T follicular helper cell (primary cell): ENCODE measurements around the gene NTRK2.

Source experiments
- DNase-seq: peaks from one replicate; pipeline ENCODE4 v3.0.0-alpha.2; 2020; ENCODE audit warnings: low read depth

NTRK2 gene

DNA sequence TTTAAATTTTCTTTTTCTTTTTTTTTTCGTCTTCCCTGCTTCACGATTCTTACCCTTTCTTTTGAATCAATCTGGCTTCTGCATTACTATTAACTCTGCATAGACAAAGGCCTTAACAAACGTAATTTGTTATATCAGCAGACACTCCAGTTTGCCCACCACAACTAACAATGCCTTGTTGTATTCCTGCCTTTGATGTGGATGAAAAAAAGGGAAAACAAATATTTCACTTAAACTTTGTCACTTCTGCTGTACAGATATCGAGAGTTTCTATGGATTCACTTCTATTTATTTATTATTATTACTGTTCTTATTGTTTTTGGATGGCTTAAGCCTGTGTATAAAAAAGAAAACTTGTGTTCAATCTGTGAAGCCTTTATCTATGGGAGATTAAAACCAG, 352.2 kb downstream of the NTRK2 start:
- DNase-seq = no peak

DNA sequence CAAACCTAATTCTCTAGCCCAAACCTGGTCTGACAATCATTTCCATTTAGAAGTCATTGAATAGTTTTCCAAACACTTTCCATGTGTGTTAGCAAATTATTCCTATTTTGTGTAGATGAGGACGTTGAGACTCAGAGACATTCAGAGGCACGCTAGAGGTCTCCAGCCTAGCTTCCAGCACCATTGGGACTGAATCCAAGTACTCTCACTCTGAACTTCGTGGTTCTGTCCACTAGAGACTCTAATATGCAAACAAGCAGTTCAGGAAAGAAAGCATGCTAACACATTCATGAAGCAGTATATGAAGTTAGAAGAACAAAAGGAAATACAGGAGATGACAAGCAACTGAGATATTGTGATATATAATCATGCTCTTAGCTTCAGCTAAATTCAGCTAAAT, 354.8 kb downstream of the NTRK2 start:
- no peak for DNase-seq

DNA sequence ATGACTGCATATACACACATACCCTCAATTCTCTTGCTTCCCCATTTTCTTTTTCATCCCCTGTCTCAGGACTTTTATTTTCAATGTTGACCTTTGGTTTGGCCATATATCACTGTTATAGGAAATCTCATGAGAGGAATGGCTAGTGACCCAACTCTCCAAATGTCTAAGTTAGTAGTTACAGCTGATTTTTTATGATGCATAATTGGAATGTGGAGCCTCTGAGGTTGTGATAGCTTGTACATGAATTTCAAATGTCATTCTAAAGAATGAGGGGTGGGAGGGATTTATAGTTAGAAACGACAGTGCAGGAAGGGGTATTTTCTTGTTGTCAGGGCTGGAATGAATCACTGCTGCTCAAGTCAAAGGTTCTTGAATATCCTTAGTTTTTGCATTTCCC, 356.1 kb downstream of the NTRK2 start:
- no peak for DNase-seq

DNA sequence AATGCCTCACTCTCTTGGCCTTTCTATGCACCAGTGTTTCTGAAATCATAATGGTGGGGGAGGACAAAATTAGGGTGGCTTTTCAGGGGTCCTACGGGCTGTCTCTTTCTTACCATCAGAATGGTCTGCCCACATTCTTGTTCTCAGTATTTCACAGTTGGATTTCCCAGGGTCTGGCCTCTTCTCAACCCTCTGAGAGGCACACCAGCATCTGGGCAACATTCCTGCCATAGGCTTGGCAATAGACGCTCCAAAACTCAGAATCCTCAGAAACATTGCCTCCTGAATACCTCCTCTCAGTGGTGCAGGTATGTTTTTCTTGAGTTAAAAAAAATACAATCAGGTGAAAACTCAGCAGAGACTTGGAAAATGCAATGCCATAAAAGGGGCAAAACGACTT, 358.3 kb downstream of the NTRK2 start:
- no peak for DNase-seq

DNA sequence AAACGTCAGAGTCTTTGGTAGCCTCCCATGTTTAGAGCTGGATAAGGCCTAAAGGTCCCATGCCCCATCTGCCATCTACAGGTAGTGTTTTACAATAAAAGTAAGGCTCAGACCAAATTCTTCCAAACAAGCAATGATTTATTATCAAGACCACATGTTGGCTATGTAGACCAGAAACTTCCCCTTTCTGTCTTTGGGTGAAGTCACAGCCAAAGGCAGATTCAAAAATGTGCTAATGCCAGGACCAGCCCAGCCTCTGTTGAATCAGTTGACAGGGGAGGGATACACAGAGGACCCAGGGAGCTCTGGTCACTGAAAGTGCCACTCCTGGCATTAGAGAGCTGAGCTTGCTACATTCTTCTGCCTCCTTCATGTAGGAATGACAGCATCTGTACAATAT, 360.8 kb downstream of the NTRK2 start:
- no peak for DNase-seq

DNA sequence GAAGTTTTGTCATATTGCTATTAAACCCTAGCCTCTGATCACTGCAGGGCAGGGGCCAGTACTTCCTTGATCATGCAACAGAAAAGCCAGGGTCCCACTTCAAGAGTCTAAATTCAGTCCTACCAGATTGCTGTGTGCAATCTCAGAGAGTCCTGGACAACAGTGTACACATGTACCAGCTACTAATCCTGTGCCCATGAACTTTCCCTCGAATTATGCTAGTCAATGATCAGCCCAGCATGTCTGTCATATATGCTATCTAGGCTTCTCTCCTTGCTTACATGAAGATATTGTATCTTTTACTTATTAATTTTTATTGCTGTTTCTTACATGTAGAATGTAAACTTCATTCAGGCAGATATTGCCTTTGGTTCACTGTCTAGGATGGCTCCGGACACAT, 367.0 kb downstream of the NTRK2 start:
- no peak for DNase-seq

DNA sequence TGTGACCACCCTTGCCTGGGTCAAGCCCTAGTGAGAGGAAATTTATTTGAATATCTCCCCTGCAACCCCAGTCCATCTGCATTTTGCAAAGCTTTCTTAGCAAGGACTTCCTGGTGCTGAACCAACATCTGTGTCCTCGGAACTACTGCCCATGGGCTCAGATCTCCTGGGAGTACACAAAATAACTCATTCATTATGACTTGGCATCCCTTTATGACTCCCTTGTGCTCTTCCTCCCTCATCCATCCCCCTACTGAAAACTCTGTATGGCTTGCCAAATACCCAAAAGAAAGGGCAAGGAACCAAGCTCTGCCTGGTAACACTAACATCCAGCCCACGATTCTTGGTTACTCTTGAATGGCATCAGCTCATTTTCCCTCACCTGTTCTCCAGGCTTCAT, 368.5 kb downstream of the NTRK2 start:
- DNase-seq = no peak

DNA sequence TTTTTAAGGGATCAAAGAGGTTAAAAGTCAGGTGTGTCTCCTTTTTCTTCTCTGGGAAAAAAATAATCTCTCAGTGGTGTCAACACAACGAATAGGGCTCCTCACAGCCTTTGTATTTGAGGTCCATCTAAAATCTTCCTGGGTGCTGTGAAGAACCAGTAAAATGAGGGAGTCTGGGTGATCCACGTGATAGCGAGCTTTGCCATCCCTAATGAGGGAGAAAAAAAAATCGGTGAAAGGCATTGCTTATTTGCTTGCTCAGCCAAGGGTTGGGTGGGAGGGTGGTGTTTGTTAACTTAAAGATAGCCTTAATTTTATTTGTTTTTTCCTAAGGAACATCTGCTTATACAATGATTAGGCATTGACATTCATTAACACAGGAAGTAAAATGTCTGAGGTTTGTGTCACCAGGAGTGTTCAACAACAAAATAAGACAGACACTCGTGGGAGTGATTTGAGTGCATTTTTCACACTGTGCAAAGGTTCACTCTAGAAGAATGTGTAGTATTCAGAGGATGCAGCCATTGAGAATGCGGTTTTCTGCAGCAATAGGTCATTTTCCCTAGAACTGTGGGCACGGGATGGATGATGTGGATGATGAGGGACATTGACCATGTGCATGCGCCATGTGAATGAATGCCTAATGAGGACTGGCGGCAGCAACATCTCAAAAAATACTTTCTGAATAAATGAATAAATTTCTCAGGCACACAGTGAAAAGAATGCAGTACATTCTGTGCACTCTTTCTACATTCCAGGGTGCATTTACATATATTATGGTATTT, 369.5 kb downstream of the NTRK2 start:
- DNase-seq = no peak

DNA sequence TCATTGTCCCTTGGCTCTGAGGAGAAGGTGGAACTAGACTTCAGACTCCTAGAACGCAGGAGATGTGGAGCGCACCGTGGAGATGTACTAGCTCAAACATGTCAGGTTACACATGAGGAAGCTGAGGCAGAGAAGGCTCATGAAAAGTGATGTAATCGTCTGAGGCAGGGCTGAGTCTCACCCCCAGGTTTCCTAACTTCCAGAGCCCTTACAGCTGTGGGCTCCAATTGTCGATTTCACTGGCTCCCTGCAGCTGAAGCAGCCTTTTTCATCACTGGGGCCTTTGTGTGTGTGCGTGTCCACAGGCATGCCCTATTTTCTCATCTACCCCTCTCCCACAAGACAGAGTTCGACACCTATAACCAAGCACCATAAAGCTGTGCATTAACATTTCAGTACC, 370.6 kb downstream of the NTRK2 start:
- no peak for DNase-seq

DNA sequence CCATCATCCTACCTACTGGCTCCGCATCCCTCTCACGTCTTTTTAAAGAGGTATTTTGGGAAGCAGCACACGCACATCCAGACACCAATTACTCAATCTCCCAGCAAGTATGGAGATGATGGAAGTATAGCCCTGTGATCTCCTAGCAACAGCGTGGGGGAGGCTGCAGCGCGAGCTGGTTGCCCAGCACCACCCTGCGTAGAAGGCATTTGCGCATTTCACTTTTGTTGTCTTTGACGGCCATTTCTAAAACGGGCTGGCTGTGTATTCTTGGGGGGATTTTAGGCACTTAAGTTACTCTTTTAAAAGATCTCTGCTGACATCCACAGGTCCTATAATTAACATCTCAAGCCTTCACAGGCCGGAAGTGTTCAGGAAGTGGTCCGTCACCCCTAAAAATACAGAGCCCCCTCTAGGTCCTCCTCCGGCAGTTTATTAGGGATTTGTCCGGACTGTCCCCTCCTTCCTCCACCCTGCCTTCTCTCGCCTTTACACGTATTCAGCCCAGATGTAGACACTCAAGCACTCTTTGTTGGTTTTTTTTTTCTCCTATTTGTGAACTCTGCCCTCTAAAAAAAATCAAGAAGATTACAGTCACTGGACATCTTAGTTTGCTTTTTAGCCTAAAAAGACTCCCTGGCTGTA, 371.4 kb downstream of the NTRK2 start:
- DNase-seq = no peak

DNA sequence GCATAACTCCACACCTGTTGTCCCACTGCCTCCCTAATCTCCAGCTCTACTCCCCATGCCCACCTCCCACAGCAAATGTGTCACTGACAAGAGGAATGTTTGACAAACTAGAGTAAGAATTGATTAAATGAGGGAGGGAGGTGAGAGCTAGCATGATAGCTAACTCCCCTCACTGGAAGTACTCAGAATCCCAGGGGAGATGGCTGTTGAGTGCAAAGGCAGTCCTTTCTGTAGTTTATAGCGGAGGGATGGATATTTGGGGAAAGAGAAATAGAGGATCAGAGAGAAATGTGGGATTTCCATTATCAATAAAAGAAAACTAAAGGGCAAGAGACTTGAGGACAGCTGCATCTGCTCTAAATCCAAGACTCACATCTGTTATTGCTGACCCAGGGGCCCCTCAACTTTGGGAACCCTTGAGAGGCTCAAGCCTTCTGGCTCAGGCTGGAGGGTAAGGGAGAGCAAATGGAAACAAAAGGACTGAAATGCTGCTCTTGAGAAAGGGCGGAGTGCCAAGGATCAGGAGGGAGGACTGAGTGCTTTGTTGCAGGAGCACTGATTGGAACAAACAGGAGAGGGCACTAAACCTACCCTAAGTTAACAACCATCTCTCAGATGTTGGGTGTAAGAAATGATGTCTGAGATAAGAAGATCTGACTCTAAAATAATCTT, 372.1 kb downstream of the NTRK2 start:
- no peak for DNase-seq

DNA sequence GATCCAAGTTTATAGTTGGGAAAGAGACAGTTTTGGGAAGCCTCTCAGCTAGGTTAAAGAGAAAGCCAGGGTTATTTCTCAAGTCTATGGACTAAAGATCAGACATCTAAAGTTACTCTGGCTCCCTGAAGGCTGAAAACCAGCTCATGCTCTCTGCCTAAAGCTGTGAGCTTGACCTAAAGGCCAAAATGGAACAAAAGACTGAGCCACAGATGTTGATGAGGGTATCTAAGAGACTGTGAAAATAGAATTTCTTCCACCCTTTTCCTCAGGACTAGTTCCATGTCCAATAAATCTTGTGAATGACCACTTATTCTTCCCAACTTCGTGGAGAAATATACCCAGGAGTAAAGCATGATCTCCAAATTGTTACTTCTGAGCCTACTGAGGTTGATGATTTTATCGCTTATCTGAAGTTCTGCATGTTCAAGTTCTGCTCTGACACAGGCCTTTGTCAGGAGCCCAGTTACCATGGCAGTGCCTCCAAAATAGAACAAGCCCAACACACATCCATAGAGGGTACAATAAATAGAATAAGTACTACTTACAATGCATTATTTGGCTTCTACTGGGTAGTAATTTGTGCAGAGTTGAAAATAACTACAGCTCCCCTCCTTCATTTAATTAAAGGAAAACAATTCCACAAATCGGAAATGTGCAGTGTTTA, 373.6 kb downstream of the NTRK2 start:
- DNase-seq = no peak

DNA sequence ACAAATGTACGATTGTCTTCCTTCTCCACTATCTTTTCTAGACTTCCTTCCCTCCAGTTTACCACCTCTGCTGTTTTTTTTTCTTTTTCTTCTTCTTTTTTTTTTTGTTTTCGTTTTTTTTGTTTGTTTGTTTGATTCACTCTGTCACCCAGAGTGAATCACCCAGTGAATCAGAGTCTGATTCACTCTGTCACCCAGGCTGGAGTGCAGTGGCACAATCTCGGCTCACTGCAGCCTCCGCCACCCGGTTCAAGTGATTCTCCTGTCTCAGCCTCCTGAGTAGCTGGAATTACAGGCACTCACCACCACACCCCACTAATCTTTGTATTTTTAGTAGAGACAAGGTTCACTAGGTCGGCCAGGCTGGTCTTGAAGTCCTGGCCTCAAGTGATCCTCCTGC, 375.7 kb downstream of the NTRK2 start:
- DNase-seq = no peak

DNA sequence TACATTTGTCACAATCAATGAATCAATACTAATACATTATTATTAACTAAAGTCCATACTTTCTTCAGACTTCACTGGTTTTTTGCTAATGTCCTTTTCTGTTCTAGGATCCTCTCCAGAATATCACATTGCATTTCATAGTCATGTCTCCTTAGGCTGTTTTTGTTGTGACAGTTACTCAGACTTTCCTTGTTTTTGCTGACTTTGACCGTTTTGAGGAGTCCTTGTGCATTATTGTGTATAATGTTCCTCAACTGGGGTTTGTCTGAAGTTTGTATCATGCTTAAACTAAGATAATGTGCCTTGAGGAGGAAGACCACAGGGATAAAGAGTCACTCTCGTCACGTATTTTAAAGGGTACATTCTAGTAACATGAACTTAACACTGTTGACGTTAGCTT, 376.9 kb downstream of the NTRK2 start:
- DNase-seq = no peak

DNA sequence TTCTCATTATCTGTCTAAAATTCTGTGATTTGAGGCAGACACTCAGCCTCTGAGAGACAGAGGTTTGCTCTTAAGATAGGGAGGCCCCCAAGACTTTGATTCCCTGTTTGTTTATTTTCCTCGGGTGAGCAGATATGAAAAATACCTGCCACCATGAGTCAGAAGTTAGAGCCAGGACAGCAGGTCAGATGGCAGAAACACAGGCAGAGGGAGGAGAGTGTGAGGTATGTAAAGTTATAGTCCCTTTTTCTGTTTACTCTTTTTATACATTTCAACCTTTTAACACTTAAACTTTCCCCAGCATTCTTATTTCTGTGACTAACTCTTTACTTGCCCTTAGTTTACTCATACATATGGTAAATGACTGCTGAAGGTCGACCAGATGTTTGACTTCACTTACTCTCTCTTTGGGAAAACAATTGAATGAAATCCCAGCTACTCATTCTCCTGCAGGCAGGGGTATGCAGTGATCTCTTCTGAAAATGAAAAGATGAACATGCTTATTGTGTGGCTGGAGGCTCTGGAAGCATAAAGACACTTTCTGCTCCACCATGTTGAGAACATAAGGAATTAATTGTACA, 383.8 kb downstream of the NTRK2 start:
- no peak for DNase-seq

DNA sequence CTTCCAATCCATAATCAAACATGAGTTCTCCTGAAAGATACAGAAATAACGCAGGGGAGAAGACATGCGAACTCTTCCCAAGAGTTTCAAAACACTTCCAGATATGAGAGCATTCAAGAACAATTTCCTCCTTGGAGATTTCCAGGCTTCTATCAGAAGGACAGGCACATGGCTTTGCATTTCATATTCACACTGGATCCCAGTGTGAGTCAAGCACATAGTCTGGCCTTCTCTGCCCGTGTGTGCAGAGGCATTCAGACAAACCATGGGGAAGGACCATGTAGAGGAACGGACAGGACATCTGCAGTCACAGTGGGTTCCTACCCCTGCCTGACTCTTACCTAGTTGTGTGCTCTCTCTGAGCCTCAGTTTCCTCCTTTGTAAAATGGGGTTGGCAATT, 384.5 kb downstream of the NTRK2 start:
- no peak for DNase-seq

DNA sequence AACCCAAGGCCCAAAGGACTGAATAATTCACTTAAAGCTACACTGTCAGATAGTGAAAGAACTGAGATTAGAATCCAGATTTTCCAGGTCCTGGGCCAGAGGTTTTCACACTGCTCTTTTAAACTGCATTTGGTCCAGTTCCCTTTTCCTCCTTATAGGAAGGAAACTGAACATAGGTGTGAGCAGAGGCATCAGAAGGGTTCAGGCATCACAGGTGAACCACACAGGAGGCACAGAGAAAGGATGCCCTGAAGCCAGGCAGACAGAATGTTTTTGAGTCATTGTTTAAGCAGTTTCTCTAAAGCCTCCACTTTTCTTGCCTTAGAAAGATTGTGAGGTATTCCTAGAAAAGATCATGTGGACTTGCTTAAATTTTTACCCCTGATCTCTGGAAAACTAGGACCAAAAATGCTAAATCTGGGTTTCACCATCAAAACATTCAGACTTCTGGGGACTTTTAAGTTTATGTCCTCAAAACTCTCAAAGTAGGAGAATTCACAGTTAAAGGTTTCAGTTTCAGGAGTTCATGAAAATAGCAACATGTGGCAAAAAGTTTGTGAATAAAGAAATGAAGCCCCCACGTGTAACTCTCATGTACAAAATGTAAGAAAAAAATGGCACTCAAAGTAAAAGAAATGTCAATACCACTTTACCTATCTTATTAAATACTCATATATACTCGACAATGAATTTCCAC, 386.1 kb downstream of the NTRK2 start:
- no peak for DNase-seq

DNA sequence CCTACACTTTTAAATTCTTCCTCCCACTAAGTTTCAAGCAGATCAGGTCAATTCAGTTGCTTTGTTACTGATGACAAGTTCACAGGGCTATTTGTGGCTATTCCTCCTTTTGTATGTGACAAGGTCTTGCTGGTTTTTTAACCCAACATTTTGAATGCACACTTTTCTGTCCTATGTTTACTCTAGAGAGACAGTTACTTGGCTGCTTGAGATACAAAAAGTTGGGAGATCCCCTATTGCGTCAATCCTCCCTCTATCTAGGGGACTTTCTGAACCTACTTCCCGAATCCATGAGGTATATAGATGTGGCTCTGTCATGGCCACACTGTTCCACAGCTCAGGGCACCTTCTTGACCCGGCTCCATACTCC, 386.7 kb downstream of the NTRK2 start:
- DNase-seq = no peak

DNA sequence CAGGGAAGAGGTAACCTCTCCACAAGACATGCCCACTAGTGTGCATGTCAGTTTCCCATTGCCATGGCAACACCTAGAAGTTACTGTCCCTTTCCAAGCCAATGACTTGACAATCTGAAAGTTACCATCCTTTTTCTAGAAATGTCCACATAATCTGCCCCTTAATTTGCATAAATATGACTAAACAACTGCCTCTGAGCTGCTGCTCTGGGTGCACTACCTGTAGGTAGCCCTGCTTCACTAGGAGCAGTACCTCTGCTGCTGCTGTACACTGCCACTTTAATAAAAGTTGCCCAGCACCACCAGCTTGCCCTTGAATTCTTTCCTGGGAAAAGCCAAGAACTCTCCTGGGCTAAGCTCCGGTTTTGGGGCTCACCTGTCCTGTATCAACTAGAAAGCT, 392.4 kb downstream of the NTRK2 start:
- DNase-seq = no peak

DNA sequence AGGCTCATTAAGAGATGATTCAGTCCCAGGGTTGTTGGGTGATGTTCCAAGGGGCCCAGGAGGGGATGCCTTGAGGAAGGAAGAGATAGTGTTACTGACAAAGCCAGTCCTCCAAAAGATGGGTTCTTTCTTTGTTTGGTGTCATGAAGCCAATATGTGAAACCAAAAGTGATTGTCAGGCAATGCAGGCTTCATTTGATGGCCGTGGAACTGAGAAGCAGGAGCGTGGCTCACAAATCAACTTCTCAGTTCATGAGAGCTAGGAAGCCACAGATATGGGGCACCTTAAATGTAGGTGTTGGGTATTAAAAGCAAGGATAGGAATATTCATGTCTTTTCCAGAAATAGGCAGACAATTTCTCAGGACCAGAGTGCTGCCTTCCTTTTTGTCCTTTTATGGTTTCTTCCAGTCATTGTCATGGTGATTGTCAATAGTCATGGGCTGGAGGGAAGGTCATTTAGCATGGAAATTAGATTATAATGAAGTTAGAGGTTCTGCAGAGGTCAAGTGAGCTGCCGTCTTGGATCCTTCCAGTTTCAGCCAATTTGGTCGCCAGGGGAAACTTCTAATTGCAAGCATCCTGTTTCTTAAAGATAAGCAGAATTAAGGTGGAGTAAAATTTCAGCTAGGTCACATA, 393.0 kb downstream of the NTRK2 start:
- no peak for DNase-seq

DNA sequence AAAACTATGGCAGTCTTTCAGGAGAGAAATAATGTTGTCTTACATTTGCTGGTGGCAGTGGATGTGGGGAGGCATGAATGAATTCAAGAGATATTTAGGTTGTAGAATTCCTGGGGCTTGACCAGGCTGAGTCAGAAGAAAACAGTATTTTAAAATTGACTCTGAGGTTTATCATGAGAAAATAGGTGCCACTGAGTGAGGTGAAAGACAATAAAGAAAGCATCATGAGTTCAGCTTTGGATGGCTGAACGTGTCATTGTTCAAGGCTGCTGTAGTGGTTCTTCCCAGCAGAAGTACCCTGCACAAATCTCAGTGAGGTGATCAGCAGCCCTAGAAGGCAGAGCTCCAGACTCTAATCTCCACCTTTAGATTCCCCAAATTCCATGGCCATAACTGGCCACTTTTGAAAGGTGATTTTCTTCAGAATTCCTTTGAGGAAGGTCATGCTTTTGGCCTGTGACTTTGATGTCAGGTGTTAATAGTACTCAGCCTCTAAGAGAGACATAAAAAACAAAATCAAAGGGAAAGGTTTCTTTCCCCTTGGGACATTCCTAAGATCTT, 395.4 kb downstream of the NTRK2 start:
- DNase-seq = no peak
